HUDEP-2 (cell line): ENCODE results near the gene SPIRE1.
A peak's percentile ranks its signal among the peaks of the same experiment; 100 is the strongest.
"Not testable (repeated sequence)": the region's sequence is repeated elsewhere in the genome, so short reads cannot be mapped to it uniquely, and the experiment has no call there.

Experiments used
- DNase-seq, 76 experiments: peaks; one replicate each; lab custom pipeline; 2025; ENCODE audit not compliant: unreplicated experiment in 76 of 76; lab: John Stamatoyannopoulos, UW

Gene SPIRE1

DNA sequence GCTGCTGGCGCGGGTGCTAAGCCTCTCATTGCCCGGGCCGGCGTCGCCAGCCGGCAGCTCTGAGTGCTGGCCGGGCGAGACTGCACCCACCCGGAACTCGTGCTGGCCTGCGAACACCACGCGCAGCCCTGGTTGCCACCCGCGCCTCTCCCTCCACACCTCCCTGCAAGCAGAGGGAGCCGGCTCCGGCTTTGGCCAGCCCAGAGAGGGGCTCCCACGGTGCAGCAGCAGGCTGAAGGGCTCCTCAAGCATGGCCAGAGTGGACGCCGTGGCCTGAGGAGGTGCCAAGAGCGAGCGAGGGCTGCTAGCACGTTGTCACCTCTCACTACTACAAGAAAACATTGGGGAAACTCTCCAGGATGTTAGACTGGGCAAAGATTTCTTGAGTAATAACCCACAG lies 98.6 kb downstream of the SPIRE1 start:
- DNase-seq: no peak

DNA sequence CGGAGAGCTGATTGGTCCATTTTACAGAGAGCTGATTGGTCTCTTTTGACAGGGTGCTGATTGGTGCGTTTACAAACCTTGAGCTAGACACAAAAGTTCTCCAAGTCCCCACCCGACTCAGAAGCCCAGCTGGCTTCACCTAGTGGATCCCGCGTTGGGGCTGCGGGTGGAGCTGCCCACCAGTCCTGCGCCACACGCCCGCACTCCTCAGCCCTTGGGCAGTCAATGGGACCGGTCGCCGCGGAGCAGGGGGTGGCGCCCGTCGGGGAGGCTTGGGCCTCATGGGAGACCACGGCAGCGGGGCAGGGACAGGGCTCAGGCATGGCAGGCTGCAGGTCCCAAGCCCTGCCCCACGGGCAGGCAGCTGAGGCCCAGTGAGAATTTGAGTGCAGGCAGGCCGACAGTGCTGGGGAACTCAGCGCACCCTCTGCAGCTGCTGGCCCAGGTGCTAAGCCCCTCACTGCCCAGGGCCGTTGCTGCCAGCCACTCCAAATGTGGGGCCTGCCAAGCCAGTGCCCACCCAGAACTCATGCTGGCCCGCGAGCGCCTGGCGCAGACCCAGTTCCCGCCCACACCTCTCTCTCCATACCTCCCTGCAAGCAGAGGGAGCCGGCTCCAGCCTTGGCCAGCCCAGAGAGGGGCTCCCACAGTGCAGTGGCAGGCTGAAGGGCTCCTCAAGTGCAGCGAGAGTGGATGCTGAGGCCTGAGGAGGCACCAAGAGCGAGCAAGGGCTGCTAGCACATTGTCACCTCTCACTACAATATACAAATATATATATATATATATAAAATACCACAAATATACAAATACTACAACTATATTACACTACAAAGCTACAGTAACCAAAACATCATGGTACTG lies 100.7 kb downstream of the SPIRE1 start:
- no peak for DNase-seq

DNA sequence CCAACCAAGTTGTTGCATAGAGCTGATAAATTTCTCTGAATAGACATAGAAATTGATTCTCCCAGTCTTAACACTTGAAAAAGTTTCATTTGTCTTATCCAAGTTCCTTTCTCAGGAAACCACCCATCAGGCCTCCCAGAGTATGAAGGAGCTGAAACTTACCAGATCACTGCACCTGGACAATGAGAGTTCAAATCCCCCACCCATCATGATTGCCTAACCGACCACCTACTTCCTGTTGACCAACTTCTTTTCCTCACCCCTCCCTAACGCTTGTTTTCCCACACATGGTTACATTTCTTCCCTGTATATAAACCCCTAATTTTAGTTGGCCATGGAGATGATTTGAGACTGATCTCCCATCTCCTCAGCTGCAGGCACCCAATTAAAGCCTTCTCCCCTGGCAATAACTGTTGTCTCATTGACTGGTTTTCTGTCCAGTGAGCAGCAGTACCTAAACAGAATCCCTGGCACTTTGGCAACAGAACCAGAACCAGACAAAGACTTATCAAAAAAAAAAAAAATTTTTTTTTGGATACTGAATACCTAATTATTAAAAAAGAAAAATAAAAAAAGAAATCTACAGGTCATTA lies 103.0 kb downstream of the SPIRE1 start:
- no peak for DNase-seq

DNA sequence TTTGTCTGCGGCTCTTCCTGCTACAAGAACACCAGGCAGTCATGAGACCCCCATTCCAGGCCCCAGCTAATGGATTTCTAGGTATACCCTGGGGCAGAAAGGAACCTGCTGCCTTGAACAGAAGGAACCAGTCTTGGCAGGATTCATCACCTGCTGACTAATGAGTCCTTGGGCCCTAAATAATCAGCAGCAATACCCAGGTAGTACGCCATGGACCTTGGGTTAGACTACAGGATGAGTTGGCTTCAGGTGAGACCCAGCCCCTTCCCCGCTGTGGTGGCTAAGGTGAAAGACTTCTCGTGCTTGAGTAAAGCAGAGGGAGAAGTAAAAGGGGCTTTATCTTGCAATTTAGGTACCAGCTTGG lies 105.0 kb downstream of the SPIRE1 start:
- DNase-seq: no peak

DNA sequence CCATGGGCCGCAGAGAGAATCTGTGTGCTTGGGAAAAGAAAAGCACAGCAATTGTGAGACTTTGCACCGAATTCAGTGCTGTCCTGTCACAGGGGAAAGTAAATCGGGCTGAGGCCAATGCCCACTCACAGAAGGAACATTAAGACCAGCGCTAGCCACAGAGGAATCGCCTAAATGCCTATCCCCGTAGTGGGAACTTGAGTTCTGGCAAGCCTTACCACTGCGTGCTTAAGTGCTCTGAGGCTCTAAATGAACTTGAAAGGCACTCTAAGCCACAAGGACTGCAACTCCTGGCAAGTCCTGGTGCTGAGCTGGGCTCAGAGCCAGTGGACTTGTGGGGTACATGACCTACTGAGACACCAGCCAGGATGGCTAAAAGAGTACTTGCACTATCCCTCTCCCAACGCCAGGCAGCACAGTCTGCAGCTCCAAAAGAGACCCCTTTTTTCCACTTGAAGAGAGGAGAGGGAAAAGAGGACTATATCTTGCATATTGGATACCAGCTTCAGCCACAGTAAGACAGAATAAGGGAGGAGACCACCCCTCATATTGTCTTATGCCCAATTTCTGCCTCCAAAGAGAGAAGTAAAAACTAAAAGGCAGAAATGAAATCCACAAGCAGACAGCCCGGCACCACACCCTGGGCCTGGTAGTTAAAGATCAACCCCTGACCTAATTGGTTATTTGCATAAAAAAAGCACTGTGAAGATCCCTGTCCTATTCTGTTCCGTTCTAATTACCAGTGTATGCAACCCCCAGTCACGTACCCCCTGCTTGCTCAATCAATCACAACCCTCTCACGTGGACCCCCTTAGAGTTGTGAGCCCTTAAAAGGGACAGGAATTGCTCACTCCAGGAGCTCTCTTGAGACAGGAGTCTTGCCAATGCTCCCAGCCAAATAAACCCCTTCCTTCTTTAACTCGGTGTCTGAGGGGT lies 105.7 kb downstream of the SPIRE1 start:
- not testable (repeated sequence) for DNase-seq

DNA sequence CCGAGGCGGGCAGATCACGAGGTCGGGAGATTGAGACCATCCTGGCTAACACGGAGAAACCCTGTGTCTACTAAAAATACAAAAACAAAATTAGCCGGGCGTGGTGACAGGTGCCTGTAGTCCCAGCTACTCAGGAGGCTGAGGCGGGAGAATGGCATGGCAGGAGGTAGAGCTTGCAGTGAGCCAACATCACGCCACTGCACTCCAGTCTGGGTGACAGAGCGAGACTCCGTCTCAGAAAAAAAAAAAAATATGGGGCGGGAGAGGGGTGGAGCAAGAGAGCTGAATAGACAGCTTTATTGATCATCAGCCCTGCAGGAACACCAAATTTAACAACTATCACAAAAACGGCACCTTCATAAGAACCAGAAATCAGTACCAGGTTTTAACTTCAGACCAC lies 106.4 kb downstream of the SPIRE1 start:
- DNase-seq: not testable (repeated sequence)

DNA sequence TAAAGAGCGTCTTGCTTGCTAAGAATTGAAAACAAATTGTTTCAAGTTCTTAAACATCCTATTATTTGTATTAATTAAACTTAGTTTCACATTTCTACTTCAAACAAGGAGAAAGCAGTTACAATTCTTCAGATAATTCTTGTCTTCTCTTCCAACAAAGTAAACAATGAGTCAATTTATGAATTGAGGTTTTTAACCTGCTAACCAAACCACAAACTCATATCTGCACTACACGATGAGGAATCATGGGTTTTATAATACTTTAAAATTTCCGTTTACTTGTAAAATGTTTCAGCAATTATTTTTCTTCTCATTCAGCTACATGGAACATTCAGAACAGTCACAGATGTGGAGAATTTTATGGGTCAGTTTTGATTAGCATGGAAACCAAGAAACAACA lies 114.2 kb downstream of the SPIRE1 start:
- no peak for DNase-seq

DNA sequence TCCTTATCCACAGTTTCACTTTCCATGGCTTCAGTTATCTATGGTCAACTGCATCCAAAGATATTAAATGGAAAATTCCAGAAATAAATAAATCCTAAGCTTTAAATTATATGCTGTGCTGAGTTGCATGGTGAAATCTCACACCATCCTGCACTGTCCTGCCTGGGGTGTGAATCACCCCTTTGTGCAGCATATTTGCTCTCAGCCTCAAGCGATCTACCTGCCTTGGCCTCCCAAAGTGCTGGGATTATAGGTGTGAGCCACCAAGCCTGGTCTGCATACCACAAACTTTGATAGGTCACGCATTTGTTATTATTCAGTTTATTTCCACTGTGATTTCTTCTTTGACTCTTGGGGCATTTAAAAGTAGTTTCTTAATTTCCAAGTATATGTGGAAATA lies 117.2 kb downstream of the SPIRE1 start:
- DNase-seq: no peak

DNA sequence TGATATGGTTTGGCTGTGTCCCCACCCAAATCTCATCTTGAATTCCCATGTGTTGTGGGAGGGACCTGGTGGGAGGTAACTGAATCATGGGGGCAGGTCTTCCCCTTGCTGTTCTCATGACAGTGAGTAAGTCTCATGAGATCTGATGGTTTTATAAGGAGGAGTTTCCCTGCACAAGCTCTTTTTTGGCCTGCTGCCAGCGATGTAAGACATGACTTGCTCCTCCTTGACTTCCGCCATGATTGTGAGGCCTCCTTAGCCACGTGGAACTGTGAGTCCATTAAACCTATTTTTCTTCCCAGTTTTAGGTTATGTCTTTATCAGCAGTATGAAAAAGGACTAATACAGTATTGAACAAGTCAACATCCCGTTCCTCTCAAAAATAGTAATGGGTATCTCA lies 118.7 kb downstream of the SPIRE1 start:
- DNase-seq: peak in 3 of 76 experiments; percentile 0 to 7 (median 2)

DNA sequence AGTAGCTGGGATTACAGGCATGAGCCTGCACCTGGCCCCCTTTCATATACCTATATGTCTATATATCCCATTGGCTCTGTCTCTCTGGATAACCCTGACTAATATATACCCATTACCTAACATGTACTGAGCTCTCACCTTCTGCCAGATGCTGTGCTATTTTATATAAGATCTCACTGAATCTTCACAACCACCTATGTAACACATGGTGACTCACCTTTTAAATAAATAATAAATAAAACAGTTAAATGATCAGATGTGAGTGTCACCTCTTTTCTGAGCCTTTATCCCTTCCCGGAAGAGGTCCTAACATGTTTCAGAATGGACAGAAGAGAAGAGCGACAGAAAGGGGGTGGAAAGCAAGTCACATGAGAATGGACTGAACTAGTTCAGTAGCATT lies 123.1 kb downstream of the SPIRE1 start:
- no peak for DNase-seq

DNA sequence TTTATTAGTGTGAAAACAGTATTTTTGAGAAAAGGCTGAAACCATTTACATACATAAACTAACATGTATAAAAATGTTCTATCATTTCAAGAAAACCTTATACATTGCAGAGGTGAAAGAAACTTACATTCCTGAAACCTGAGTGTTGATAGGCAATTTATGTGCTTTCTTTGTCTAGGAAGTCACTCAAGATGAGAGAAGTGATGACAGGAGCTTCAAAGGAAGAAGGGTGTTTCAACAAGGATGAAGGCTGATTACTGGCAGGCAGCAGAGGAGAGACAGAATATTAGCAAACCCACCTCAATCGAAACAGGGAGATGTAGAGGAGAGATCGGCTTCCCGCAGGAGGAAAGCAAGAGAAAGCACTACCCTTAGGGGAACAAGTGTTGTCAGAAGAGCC lies 125.2 kb downstream of the SPIRE1 start:
- DNase-seq: no peak

DNA sequence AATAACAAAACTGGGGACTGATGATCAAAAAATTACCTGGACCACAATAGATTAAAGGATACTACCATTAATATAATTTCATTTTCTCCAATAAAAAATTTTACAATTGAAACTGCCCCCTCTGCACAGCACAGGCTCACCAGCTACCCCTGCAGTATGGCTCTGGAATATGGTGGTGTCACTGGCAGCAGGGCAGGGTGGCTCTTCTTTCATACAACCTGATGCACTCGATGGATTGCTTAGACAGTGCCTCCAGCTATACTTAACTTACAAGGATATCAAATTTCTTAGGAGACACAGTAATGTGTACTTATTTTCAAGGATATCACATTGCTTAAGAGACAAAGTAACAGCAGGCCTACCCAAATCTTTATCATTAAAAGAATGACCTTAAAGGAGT lies 126.2 kb downstream of the SPIRE1 start:
- DNase-seq: no peak

DNA sequence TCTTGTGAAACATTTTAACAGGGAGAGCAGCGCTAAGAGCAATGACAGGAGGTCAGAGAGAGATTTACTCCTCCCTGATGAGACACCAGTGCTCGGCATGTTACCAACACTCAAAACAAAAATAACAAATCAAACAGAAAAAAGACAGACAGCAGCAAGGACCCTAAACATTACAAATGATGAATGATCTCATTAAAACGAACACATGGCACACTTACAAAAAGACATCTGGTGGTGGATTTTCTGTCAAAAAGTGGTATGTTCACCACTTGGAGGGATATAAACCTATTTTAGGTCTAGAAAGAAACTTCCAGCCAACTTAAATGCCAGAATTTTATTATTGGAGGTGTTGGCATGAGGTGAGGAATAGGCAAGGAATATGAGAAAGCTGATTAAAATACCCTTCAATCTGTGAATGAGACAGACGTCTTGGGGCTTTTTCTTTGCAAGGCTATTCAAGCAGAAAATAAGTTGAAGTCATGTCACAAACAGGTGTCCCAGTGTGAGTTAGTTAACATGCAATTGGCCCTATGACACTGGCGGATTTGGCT lies 137.4 kb downstream of the SPIRE1 start:
- DNase-seq: no peak

DNA sequence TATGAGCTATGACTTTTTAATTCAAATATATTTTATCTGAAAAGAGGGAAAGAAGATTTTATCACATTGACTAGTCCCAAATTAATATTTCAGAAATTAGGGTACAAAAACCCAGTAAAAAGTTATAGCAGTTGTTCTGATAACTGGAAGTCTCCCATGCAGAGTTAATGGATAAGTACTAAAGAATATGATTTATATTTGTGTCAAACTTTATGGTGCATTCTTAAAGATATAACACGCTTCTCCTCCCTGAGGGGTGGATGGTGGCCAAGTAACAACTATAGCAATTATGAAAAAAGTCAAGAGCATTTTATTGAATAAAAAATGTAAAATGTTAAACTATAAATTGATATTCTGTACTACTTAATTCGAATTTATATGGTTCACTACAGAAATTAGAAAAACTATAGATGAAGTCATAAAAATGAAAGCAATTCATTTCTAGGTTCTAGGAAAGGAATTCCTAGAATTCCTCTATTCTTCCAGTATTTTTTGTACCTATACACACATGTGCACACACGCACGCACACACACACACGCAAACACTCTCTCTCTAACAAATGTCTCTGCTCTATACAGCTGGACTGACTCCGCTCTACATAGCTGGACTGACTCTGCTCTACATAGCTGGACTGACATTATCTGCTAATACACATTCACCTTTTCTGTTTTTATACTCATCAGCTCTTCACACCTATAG lies 138.9 kb downstream of the SPIRE1 start:
- no peak for DNase-seq

DNA sequence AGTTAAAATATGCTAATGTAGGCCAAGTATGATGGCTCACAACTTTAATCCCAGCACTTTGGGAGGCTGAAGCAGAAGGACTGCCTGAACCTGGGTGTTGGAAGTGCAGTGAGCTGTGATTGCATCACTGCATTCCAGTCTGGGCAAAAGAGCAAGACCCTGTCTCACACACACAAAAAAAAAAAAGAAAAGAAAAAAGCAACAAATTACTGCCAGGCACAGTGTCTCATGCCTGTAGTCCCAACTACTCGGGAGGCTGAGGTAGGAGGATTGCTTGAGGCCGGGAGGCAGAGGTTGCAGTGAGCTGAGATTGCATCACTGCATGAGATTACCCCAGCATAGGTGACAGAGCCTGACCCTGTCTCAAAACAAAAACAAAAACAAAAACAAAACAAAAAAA lies 139.6 kb downstream of the SPIRE1 start:
- no peak for DNase-seq

DNA sequence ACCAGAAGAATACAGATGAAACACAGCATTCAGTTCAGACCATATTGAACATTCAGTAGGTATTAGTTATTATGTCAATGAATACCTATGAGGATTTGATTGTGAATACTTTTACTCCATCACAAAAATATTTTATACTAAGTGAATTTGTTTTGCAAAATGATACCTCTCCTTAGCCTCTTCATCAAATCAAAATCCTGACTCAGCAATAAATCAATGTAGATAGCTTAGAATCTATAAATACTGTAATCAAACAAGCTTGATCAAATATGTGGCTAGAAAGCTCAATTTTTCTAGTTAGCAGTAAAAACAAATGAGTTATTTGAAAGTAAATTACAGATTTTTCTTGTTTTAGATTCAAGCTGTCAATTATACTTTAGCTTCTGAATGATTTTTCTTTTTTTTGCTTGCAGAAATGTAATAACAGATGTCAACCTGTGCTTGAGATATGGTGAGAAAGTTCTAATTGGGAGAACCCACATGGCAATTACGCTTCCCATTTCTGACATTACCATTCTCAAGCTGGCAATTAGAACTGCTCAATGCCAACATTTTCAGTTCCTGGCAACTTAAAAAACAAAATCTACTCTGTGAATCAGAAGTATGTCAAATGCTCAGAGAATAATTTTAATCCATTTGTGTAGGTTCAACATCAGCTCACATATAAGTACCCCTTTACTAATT lies 140.6 kb downstream of the SPIRE1 start:
- no peak for DNase-seq

DNA sequence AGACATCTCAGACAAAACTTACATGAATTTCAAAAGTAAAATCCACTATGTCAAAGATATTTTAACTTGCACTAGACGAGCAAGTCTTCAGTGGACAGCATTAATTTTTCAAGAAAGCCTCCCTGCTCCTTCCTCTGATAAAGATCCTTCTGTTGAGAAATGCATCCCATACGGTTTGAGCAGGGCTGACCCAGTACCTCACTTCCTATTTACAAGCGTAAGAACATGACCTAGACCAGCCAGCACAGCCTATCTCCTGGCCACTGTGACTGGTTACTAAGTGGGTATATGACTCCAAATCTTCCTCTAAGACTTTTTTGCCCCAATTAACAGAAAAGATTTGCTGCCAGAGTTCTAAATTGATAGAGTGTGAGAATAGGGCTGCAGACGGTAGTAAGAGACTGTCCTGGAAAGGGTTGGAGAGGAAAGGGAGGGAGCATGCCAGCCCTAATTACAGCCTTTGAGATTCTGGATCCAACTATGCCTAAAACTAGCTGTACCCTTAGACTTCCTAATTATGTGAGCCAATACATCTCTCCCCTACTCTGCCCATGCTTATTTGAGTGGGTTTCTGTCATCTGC lies 141.8 kb downstream of the SPIRE1 start:
- DNase-seq: no peak

DNA sequence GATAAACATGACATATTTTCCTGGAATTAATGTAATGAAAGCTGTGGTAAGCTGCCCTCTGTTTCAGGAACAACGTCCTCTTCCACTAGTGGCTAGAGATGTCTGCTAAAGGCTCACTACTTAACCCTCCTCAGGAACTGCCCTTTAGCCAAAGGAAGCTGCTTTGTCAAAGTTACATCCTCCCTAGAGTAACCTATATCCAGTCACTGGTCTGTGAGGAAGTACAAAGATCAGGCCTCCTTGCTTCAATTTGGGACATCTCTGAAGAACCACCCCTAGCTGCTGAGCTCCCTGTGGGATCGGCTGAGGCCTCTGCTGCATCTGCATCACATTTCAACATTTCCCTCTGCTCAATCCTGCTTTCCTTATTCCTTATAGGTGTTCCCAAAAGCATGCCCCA lies 142.4 kb downstream of the SPIRE1 start:
- DNase-seq: no peak

DNA sequence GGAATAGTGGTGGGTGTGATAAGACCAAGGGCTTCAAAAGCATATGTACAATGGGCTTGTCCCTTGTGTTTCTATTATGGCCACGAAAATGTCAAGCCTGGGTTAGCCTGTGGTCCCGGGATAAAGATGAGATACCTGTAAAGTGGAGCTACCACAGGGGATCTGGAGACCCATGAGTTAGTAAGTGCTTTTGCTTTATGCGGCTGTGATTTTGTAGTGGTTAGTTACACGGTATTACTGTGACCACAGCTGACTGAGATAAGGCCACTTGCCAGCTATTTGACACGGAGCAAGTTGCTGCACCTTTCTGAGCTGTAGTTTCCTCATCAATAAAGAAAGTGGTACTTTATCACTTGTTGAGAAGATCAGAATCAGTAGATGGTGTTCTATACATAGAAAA lies 150.9 kb downstream of the SPIRE1 start:
- no peak for DNase-seq

DNA sequence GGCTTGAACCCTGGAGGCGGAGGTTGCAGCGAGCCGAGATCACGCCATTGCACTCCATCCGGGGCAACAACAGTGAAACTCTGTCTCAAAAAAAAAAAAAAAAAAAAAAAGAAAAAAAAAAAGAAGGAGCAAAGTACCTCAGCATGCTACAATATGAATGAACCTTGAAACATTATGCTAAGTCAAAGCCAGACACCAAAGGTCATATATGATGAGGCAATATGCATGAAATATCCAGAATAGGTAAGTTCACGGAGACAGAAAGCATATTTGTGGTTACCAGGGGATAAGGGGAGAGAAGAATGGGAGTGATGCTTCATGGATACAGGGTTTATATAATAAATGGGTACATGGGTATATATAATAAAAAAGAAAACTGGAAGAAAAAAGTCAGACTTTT lies 156.9 kb downstream of the SPIRE1 start:
- DNase-seq: no peak
